T47D (cell line): ENCODE results near the gene QRFP.

Experiments used
- DNase-seq, 2 experiments: peaks; one replicate each; pipeline versions ENCODE4 v3.0.0 to v3.0.0-alpha.2; 2011 to 2012; ENCODE audit warnings: low read depth in 1 of 2, low spot score in 1 of 2
- JUND ChIP-seq: IDR thresholded peaks from 2 replicates; pipeline ENCODE4 v1.6.1; 2012; ENCODE audit warnings: low read depth
- in situ Hi-C: cut with HindIII; loops from 2 replicates; pipeline ENCODE4 v1.10.0; 2016; ENCODE audit warnings: low sequenced_read_pairs, low pct_unique_long_range_greater_than_20kb

The QRFP gene

DNA sequence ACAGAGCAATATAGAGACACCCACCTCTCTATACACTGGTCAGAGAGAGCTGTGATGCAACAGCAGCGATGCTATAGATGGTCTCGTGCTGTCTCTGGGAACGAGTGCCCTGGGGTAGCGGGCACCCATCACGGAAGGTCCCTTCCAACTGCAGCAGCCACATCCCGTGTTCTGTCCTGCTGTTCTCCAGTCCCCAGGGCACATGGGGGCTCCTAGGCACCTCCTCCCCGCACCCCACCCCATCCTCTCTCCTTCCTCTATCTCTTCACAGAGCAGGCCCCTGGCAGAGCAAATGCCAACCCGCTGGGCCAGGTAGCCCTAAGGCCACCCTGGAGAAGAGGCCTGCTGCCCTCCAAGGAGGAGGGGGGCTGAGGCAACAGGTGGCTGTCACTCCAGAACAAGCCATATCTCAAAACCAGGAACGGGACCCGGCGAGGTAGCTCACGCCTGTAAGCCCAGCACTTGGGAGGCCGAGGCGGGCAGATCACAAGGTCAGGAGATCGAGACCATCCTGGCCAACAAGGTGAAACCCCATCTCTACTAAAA is 34.3 kb upstream of the QRFP start:
- in situ Hi-C loops, result no loop called here
- no peak for DNase-seq
- no peak for TF ChIP-seq JUND

DNA sequence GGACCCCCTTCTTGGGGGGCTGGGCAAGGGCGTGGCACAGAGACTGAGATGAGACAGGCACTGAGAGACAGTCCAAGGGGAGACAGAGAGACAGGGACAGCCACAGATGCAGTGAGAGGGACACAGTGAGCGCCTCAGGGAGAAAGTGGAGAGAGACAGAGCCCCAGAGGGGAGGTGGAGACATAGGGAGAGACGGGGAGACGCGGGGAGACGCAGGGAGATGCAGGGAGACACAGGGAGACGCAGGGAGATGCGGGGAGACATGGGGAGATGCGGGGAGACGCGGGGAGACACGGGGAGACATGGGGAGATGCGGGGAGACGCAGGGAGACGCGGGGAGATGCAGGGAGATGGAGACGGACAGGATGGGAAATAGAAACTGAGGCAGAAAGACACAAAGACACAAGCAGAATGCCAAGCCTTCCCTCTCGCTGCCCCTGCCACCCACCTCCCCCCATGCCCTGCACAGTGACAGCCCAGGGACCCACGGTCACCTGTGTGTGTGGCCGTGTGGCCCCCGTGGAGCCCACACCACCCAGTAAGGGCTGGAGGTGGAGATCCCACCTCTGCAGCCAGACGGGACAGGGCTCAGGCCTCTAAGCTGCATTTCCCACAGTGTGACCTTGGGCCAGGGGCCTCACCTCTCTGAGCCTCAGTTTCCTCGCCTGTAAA is 33.7 kb upstream of the QRFP start:
- TF ChIP-seq JUND, result no peak
- no peak for DNase-seq
- in situ Hi-C loops, result no loop called here

DNA sequence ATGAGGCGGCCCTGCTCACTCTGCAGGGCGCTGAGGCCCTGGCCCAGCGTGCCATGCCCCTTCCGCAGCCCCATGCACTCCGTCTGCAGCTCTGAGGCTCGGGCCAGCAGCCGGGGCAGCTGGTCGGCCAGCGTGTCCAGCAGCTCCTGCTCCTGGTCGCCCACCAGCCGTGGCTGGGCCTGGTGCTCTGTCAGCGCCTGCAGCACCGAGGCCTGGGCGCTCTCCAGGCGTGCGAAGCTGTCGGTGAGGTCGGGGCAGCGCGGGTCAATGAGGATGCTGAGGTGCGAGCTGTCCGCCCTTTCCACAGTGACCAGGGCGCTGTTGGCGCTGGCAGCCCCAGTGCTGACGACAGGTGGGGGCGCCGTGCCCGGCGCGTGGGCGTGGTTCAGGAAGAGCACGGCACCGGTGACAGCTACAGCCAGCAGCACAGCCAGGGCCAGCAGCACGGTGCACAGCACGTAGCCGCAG is 33.0 kb upstream of the QRFP start:
- in situ Hi-C loops, result no loop called here
- TF ChIP-seq JUND, result no peak
- no peak for DNase-seq

DNA sequence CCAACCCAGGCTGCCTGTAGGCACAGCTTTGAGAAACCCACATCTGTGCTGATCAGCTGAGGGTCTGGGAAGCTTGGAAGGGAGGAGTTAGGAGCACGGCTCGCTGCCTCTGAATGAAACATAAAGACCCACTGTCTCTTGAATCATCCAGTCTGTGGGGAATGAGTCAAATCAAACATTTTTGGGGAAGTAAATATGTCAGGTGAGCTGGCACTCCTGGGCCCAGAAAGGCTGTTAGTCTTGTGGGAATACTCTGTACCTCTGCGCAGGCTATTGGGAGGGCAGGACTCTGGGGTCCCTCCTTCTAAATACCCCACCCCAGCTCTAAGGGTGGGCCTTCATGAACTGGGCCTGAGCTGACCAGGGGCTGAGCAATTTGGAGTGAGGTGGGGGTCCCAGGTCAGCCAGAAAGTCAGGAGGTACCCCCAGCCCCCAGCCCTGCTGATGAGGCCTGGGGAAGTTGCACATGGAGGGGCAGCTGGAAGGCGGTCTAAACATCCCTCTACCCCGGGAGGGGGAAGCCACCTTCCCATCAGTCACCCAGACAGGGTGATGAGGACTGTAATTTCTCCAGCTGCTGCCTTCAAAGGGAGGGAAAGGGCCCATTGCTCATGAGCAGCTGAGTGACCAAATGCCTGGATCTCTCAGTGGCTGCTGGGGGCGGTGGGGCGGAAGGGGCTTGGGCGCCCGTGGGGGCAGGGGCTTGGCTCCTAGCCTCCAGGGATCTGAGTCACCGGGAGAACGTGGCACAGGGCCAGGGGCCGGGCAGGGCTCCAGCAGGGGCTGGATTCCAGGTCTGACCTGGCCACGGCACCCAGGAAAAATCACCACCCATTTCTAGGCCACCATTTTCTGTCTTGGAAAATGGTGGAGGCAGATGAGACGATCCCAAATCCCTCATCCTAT is 31.6 kb upstream of the QRFP start:
- in situ Hi-C loops, result no loop called here
- no peak for TF ChIP-seq JUND
- DNase-seq, result no peak

DNA sequence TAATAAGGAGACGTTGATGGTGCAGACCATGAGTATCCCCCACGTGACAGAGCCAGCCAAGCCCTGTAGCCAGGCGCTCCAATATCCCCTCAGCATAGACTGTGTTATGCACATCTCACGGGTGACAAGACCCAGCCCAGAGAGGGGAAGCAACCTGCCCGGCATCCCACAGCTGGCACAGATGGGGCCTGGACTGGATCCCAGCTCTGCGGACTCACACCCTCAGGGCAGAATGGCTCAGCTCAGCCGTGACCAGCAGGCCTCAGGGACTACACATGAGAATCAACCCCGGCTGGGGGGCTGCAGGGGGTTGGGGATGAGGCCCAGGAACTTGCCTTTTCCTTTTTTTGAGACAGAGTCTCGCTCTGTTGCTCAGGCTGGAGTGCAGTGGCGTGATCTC is 30.7 kb upstream of the QRFP start:
- no peak for TF ChIP-seq JUND
- in situ Hi-C loops, result no loop called here

DNA sequence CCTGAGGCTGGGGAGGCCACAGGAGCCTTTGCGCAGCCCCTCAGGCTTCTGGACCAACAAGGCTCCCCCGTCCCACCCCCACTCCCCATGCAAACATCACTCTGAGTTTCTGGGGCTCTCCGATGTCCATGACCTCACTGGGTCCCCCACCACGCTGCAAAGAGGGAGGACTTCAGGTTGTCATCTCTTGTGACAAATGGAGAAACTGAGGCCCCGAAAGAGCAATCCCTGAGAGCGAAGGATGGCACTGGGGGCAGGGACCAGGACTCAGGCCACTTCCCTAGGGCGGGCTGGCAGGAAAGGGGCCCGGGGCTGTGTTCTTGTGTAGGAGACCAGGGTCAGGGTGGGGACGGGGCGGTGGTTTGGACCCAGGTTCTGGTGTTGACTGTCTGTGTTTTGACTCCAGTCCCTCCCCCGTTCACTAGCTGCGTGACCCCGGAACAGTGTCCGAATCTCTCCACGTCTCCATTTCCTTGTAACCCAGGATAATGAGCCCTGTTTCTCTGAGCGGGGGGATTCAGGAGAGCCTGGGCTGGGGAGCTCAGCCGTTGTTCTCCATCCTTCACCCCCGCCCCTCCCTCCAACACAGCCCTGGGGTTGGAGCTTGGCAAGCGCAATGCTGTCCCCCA is 28.6 kb upstream of the QRFP start:
- DNase-seq, result no peak
- TF ChIP-seq JUND, result no peak
- in situ Hi-C loops, result no loop called here

More for the DNA sequence above, 30.7 kb upstream of the QRFP start:
- DNase-seq, result no peak

DNA sequence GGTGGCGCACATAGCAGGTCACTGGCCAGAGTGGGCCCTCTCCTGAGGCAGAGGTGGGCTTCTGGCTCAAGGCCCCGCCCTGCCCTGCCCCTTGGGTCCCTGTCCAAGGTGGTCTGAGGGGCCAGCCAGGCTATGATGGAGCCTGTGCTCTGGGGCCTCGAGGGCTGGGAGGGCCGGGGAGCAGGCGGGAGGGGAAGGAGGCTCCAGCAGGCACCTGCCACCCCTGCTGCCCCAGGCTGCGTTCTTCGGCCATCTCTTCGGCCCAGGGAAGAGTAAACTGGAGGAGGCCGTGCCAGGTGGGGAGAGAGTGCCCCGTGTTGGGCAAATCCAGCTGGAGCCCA is 27.8 kb upstream of the QRFP start:
- in situ Hi-C loops, result no loop called here
- DNase-seq, result no peak
- TF ChIP-seq JUND, result no peak

DNA sequence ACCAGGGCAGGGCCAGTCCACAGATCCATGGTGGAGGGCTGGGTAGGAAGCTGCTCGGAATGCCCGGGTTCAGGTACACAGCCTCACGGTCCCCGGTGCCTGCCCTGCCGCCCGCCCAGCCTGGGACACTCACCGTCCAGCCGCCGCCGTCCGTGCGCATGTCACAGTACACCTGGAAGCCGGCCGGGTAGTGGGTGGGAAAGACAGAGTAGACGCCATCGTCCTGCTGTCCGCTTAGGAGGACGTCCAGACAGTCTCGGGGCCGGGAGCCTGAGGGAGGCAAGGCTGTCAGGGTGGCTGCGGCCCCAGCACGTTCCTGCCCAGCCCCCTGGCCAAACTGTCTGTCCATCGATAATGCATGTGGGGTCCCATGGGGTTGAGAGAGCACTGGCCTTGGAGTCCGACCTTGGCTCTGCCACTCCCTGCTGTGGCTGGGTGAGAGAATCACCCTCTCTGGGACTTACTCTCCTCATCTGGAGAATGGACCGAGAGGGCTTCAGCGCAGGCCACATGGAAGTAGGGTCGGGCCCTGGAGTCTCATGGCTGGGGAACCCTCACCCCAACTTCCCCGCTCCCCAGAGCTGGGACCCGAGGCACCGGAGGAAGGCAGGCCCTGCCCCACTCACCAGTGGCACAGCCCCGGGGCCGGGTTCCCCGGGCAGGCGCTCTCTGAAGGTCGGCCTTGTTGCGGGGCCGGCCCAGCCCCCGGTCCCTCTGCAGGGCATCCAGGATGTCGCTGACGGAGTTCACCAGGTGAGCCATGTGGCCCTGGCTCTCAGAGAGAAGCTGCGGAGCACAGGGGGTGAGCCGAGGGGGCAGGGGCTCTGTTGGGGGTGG is 27.2 kb upstream of the QRFP start:
- in situ Hi-C loops, result no loop called here
- no peak for TF ChIP-seq JUND
- no peak for DNase-seq

DNA sequence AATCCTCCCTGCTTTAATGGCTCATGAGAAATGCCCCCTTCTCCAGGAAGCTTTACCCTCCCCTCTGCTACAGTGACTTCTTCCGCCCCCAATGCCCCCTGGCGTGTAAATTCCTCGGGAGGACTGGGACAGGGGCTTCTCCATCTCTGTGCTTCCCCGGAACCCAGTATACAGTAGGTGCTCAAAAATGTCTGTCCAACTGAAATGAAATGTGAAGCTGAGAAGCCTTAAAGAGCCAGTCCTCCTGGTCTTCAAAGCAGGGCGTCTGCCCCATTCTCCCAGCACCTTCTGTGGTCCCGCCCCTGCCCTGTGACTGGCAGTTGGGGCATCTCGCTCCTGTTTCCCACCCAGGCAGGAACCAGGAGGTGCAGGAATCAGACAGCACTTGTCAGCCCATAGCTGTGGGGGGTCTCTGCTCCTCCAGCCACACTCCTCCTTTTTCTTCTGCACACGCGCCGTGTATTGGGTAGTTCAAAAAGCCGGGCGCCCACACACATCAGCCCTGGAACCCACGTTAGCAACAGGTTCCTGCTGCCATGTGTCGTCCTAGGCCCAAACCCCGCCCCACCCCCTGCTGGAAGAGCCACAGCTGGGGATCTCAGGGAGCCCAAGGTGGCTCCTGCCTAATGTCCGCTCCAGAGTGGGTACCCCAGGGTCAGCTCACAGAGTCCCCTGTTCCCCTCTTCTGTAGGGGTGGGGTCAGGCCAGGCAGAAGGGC is 26.4 kb upstream of the QRFP start:
- TF ChIP-seq JUND, result no peak
- in situ Hi-C loops, result no loop called here

DNA sequence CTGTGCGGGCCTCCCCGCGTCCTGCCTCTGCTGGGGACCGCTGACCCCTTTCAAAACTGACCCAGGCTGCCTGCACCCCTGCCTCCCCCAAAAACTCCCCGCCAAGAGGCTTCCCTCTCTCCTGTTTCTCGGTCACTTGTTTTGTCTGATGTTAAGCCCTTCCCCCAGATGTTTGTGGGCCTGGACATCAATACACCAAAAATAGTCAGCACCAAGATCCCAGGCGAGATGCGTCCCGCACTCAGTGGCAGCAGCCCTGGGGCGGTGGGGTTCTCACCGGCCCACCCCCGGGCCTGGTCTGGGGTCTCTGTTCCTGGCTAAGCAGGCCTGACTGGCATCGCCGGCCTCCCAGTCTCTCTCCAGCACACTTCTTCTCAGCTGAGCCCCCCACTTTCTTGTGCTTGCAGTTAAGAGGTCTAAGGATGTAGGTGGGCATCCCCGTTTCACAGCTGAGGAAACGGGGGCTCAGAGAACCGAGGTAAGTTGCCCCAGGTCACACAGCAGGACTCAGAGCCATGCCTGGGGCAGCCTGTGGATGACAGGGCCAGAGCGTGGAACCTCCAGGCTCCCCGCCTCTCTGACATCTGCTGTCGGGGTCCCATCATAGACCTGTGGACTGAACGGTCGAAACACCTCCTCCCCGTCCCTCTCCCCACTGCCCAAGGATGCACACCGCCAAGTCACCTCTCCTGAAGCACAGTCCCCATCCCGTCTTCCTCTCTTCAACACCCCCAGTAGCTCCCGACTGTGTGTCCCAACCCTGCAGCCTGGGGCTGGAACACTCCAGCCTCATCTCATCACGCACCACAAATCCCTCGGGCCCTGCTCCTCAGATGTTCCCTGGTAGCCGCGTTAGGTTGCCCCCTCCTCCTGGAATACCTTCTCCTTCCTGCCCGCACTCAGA is 25.6 kb upstream of the QRFP start:
- in situ Hi-C loops, result no loop called here
- no peak for TF ChIP-seq JUND
- DNase-seq, result no peak

More for the DNA sequence above, 26.4 kb upstream of the QRFP start:
- DNase-seq, result no peak
